Transverse colon (tissue), 4 donors: ENCODE measurements around the gene GAPVD1. TPM values are rescaled to one million over a fixed set of nuclear protein-coding genes. Genes with fewer than 3 reads are reported as not detected.

ENCODE experiments used
- DNase-seq: peaks from one replicate; pipeline ENCODE4 v3.0.0-alpha.2; 2019
- H3K27ac ChIP-seq, 4 donors: fragments of 200-600 bp; sonication (generic); 2 replicates each; pipeline ENCODE4 v1.5.1; 2016 to 2018; ENCODE audit warnings: inconsistent platforms in 4 of 4
- H3K27me3 ChIP-seq: fragments of 200-600 bp; sonication (generic); 2 replicates; pipeline ENCODE4 v1.5.1; 2017; ENCODE audit warnings: inconsistent platforms
- H3K36me3 ChIP-seq, 4 donors: fragments of 200-600 bp; sonication (generic); 2 replicates each; pipeline ENCODE4 v1.5.1; 2017 to 2019; ENCODE audit warnings: inconsistent platforms in 4 of 4
- H3K4me1 ChIP-seq, 4 donors: fragments of 200-600 bp; sonication (generic); 2 replicates each; pipeline ENCODE4 v1.5.1; 2017 to 2020; ENCODE audit warnings: inconsistent platforms in 4 of 4
- H3K4me3 ChIP-seq, 4 donors: fragments of 200-600 bp; sonication (generic); 1 replicate in 1 of 4; 2 replicates in 3 of 4; pipeline versions ENCODE4 v1.5.1 to v1.6.1; 2017 to 2019; ENCODE audit warnings: inconsistent platforms in 4 of 4
- H3K9me3 ChIP-seq, 2 donors: fragments of 200-600 bp; sonication (generic); 2 replicates each; pipeline ENCODE4 v1.5.1; 2017 to 2019; ENCODE audit warnings: inconsistent platforms in 2 of 2
- CTCF ChIP-seq, 5 experiments: fragments of 200-600 bp in 3 of 5; fragments of 450-650 bp in 2 of 5; sonication (generic) in 3 of 5; IDR thresholded peaks; 1 replicate in 2 of 5; 2 replicates in 3 of 5; pipeline ENCODE4 v1.5.1; 2016 to 2017; ENCODE audit warnings: antibody characterized with exemption in 5 of 5, inconsistent platforms in 3 of 5, mild to moderate bottlenecking in 2 of 5, moderate library complexity in 1 of 5
- EP300 ChIP-seq: sonication (generic); formaldehyde crosslinking; IDR thresholded peaks from one replicate; pipeline ENCODE4 v1.6.1; 2017; ENCODE audit warnings: antibody characterized with exemption, low read depth
- POLR2A ChIP-seq: fragments of 450-650 bp; IDR thresholded peaks from one replicate; pipeline ENCODE4 v1.6.1; 2016; ENCODE audit warnings: antibody characterized with exemption, mild to moderate bottlenecking, moderate library complexity
- POLR2AphosphoS5 ChIP-seq, 3 donors: sonication (generic); formaldehyde crosslinking; IDR thresholded peaks; one replicate each; pipeline ENCODE4 v1.6.1; 2016; ENCODE audit warnings: antibody characterized with exemption in 3 of 3
- WGBS, 2 donors: methylation state at CpG; one replicate each; pipeline ENCODE4 v1.1.5; 2018; ENCODE audit warnings: low coverage in 1 of 2; 5-methylcytosine and 5-hydroxymethylcytosine counted together
- in situ Hi-C, 4 donors: fragments of 200-750 bp; cut with MboI; loops; one replicate each; pipeline versions ENCODE4 v1.15.0 to v1.15.1; 2017; ENCODE audit warnings: low sequenced_read_pairs in 3 of 4, low pct_ligation_motif_present in 1 of 4, low pct_unique_long_range_greater_than_20kb in 1 of 4
- intact Hi-C: fragments of 100-400 bp; cut with DNase I; formaldehyde crosslinking; loops from one replicate; pipeline ENCODE4 v1.15.1; 2023; ENCODE audit warnings: low total_unique reads
- total RNA-seq, 4 donors: library from RNA; depleted of rRNA; stranded (reverse); fragments of >200 nt; gene quantifications; one replicate each; pipeline ENCODE4 v1.1.0, GENCODE V29; 2016

The GAPVD1 gene
- total RNA-seq, 4 donors from 2014 or later: 27.7 to 80.4 (median 48.4) TPM

GRCh38 chr9:125238127-125238914 lies 23.3 kb upstream of the GAPVD1 start:
- Histone ChIP-seq H3K4me1 (peaks cover 22 to 64% (median 51%) of the 10 kb centered on the region in 4 donors), H3K9me3 (no peaks in the 10 kb centered on the region), H3K36me3 (peaks cover 0 to 41% (median 18%) of the 10 kb centered on the region in 4 donors), H3K27me3 (no peaks in the 10 kb centered on the region), H3K4me3 (peak overlapping the region in 2 of 4 donors; percentile 3 to 85), H3K27ac (no peak overlapping the region)
- DNase-seq: no peak
- TF ChIP-seq POLR2A: no peak
- no peak for TF ChIP-seq POLR2AphosphoS5 (IDR thresholded peaks at IDR 0.05)
- TF ChIP-seq EP300: no peak
- no peak for TF ChIP-seq CTCF (IDR thresholded peaks at IDR 0.05)
- WGBS, 2 donors: 84% methylated on average over 7 of the region's 7 CpGs; no CpG with 5 or more reads in 1 of the 2 donors
- intact Hi-C loops: no loop called here
- in situ Hi-C loops: no loop called here

- Histone ChIP-seq H3K4me3 (peak overlapping the region in 3 of 4 donors; percentile 76 to 85 (median 78)), H3K36me3 (peaks cover 0 to 41% (median 18%) of the 10 kb centered on the region in 4 donors), H3K4me1 (peaks cover 22 to 64% (median 51%) of the 10 kb centered on the region in 4 donors), H3K9me3 (no peaks in the 10 kb centered on the region), H3K27ac (no peak overlapping the region), H3K27me3 (no peaks in the 10 kb centered on the region)
- DNase-seq: no peak
- TF ChIP-seq POLR2AphosphoS5 (IDR thresholded peaks at IDR 0.05) (no peak), POLR2A (no peak), EP300 (no peak), CTCF (IDR thresholded peaks at IDR 0.05) (no peak)
- intact Hi-C loops: no loop called here
- WGBS, 2 donors: 77 to 86% methylated on average over 4 to 14 of the region's 14 CpGs
- in situ Hi-C loops: no loop called here
Measured at GRCh38 chr9:125238915-125239446, 22.6 kb upstream of the GAPVD1 start.

DNA sequence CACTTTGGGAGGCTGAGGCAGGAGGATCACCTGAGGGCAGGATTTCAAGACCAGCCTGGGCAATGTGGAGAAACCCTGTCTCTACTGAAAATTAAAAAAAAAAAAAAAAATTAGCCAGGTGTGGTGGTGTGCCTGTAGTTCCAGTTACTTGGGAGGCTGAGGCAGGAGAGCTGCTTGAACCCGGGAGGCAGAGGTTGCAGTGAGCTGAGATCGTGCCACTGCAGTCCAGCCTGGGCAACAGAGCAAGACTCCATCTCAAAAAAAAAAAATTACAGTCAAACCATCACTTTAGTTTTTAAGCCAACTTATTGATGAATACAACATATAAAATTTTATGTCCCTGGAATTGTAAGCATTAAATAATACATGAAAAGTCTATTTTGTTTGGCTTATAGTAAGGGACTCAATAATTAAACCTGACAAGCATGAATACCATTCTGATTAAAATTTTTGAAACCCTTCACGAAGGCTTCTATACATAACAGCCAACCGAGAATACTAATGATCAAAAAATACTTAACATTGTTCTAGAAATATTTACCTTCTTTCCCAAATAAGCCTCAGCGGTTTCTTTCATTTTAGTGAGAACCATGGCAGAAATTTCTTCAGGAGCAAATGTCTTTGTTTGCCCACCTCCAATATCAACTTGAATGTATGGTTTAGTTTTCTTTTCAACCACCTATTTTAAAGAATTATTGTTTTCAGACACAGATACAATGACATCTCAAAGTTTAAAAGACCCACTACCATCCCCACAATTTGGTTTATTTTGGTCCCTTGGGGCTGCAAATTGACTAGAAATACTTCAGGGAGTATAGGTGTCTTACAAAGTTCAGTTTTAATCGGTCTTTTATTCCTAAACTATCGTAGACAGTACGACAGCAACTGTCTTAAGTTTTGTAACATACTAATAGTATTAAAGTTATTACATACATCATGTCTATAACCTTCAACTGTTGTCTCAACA lies 21.7 kb upstream of the GAPVD1 start:
- Histone ChIP-seq H3K27me3 (no peaks in the 10 kb centered on the region), H3K9me3 (no peaks in the 10 kb centered on the region), H3K4me1 (peaks cover 22 to 59% (median 51%) of the 10 kb centered on the region in 4 donors), H3K27ac (peak overlapping the region; percentile 91 to 97 (median 96)), H3K4me3 (peak overlapping the region; percentile 76 to 86 (median 82)), H3K36me3 (peaks cover 0 to 38% (median 18%) of the 10 kb centered on the region in 4 donors)
- intact Hi-C loops: no loop called here
- WGBS, 2 donors: 15 to 17% methylated on average over 8 of the region's 8 CpGs
- TF ChIP-seq CTCF (IDR thresholded peaks at IDR 0.05) (no peak), POLR2AphosphoS5 (IDR thresholded peaks at IDR 0.05) (no peak)
- DNase-seq: no peak
- in situ Hi-C loops: no loop called here

- WGBS, 2 donors: 1 to 2% methylated on average over 9 to 33 of the region's 33 CpGs
- peak; percentile 54 for DNase-seq
Measured at GRCh38 chr9:125240649-125240999, 21.0 kb upstream of the GAPVD1 start.

More at GRCh38 chr9:125240649-125240999, 21.0 kb upstream of the GAPVD1 start:
- Histone ChIP-seq H3K36me3 (peaks cover 0 to 36% (median 15%) of the 10 kb centered on the region in 4 donors), H3K9me3 (no peaks in the 10 kb centered on the region), H3K27me3 (no peaks in the 10 kb centered on the region), H3K4me1 (peaks cover 22 to 52% (median 47%) of the 10 kb centered on the region in 4 donors), H3K27ac (peak overlapping the region; percentile 91 to 97 (median 96)), H3K4me3 (peak overlapping the region; percentile 76 to 86 (median 82))
- intact Hi-C loops (no loop called here), in situ Hi-C loops (no loop called here)
- TF ChIP-seq CTCF (IDR thresholded peaks at IDR 0.05): peak in 1 of 5 experiments; percentile 8
- no peak for TF ChIP-seq POLR2AphosphoS5 (IDR thresholded peaks at IDR 0.05)
